Liver (tissue), 9 donors: Measurements from ENCODE around the gene SERPINH1. TPM values are rescaled to one million over a fixed set of nuclear protein-coding genes. Genes with fewer than 3 reads are reported as not detected.

Source experiments
- DNase-seq: peaks from one replicate; pipeline ENCODE4 v3.0.0-alpha.2; 2017; ENCODE audit warnings: low spot score
- H3K27ac ChIP-seq, 2 donors: one replicate each; pipeline ENCODE4 v1.7.0; 2013; ENCODE audit warnings: inconsistent platforms in 2 of 2, low read length in 2 of 2, control low read depth in 1 of 2, low read depth in 1 of 2, mild to moderate bottlenecking in 1 of 2
- H3K27me3 ChIP-seq, 4 donors: one replicate each; pipeline versions ENCODE4 v1.6.1 to v1.7.0; 2013; ENCODE audit warnings: low read length in 3 of 4, inconsistent platforms in 1 of 4, mild to moderate bottlenecking in 1 of 4, moderate library complexity in 1 of 4; ENCODE audit not compliant: control insufficient read depth in 4 of 4, insufficient read depth in 4 of 4
- H3K36me3 ChIP-seq, 4 donors: one replicate each; pipeline versions ENCODE4 v1.6.1 to v1.7.0; 2013; ENCODE audit warnings: low read length in 3 of 4, mild to moderate bottlenecking in 3 of 4, low read depth in 1 of 4, moderate library complexity in 1 of 4; ENCODE audit not compliant: control insufficient read depth in 4 of 4, insufficient read depth in 3 of 4
- H3K4me1 ChIP-seq, 4 donors: one replicate each; pipeline versions ENCODE4 v1.6.1 to v1.7.0; 2013; ENCODE audit warnings: low read length in 3 of 4, mild to moderate bottlenecking in 3 of 4, moderate library complexity in 1 of 4; ENCODE audit not compliant: control insufficient read depth in 4 of 4, insufficient read depth in 4 of 4
- H3K4me3 ChIP-seq, 3 donors: one replicate each; pipeline versions ENCODE4 v1.6.1 to v1.7.0; 2013; ENCODE audit warnings: low read length in 3 of 3, control low read depth in 1 of 3, low read depth in 1 of 3, mild to moderate bottlenecking in 1 of 3
- H3K9ac ChIP-seq, 2 donors: one replicate each; pipeline ENCODE4 v1.7.0; 2013; ENCODE audit warnings: low read length in 2 of 2, mild to moderate bottlenecking in 2 of 2, moderate library complexity in 2 of 2, control low read depth in 1 of 2, low read depth in 1 of 2
- H3K9me3 ChIP-seq, 4 donors: one replicate each; pipeline versions ENCODE4 v1.6.1 to v1.7.0; 2013; ENCODE audit warnings: low read length in 3 of 4; ENCODE audit not compliant: control insufficient read depth in 4 of 4
- ATF3 ChIP-seq: IDR thresholded peaks from 2 replicates; pipeline ENCODE4 v1.6.1; 2016; ENCODE audit warnings: antibody characterized with exemption
- EGR1 ChIP-seq, 2 donors: IDR thresholded peaks; 2 replicates each; pipeline ENCODE4 v1.6.1; 2016 to 2018; ENCODE audit warnings: antibody characterized with exemption in 2 of 2, low read depth in 2 of 2
- FOXA1 ChIP-seq: IDR thresholded peaks from 2 replicates; pipeline ENCODE4 v1.6.1; 2016; ENCODE audit warnings: antibody characterized with exemption
- FOXA2 ChIP-seq: IDR thresholded peaks from 2 replicates; pipeline ENCODE4 v1.6.1; 2016; ENCODE audit warnings: antibody characterized with exemption
- GABPA ChIP-seq, 2 donors: IDR thresholded peaks in 1 of 2; conservative IDR thresholded peaks in 1 of 2; 2 replicates each; pipeline ENCODE4 v1.6.1; 2016; ENCODE audit warnings: antibody characterized with exemption in 2 of 2, mild to moderate bottlenecking in 1 of 2, moderate library complexity in 1 of 2
- HNF4A ChIP-seq, 2 donors: conservative IDR thresholded peaks; 2 replicates each; pipeline ENCODE4 v1.6.1; 2016; ENCODE audit warnings: antibody characterized with exemption in 2 of 2, mild to moderate bottlenecking in 2 of 2
- HNF4G ChIP-seq: IDR thresholded peaks from 2 replicates; pipeline ENCODE4 v1.6.1; 2016; ENCODE audit warnings: antibody characterized with exemption
- JUND ChIP-seq, 2 donors: IDR thresholded peaks; 2 replicates each; pipeline ENCODE4 v1.6.1; 2016; ENCODE audit warnings: antibody characterized with exemption in 2 of 2
- NR2F2 ChIP-seq: IDR thresholded peaks from 2 replicates; pipeline ENCODE4 v1.6.1; 2016; ENCODE audit warnings: antibody characterized with exemption
- RAD21 ChIP-seq, 2 donors: IDR thresholded peaks; 2 replicates each; pipeline ENCODE4 v1.6.1; 2016; ENCODE audit warnings: antibody characterized with exemption in 2 of 2, mild to moderate bottlenecking in 2 of 2
- RXRA ChIP-seq, 2 donors: IDR thresholded peaks; 2 replicates each; pipeline ENCODE4 v1.6.1; 2017 to 2018; ENCODE audit warnings: antibody characterized with exemption in 2 of 2, mild to moderate bottlenecking in 1 of 2
- SP1 ChIP-seq: IDR thresholded peaks from 2 replicates; pipeline ENCODE4 v1.6.1; 2018; ENCODE audit warnings: antibody characterized with exemption, mild to moderate bottlenecking
- TAF1 ChIP-seq: conservative IDR thresholded peaks from 2 replicates; pipeline ENCODE4 v1.6.1; 2016; ENCODE audit warnings: antibody characterized with exemption, mild to moderate bottlenecking
- YY1 ChIP-seq: IDR thresholded peaks from 2 replicates; pipeline ENCODE4 v1.6.1; 2016; ENCODE audit warnings: antibody characterized with exemption, mild to moderate bottlenecking
- WGBS: extraction: QIAGEN DNeasy Blood & Tissue Kit; methylation state at CpG from one replicate; pipeline ENCODE4 v1.1.7; 2013; 5-methylcytosine and 5-hydroxymethylcytosine counted together
- polyA plus RNA-seq, 2 donors: library from polyadenylated mRNA; stranded (reverse) in 1 of 2; unstranded in 1 of 2; fragments of 200-250 nt in 1 of 2; fragments of >200 nt in 1 of 2; fragmentation: Nextera tagmentation in 1 of 2; extraction: Ambion mirVana in 1 of 2; gene quantifications; one replicate each; pipeline versions ENCODE4 v1.2.1 to v1.2.3, GENCODE V29; 2013 to 2015
- total RNA-seq, 2 donors: library from RNA; depleted of rRNA; stranded (reverse); fragments of >200 nt; gene quantifications; one replicate each; pipeline ENCODE4 v1.2.3, GENCODE V29; 2014
- TF ChIP-seq, protein P1 (sequence below): fragments of 150-350 bp; IDR thresholded peaks from 2 replicates; pipeline ENCODE4 v1.5.1; 2017; ENCODE audit warnings: improper control_type of control experiment, low read depth, low read length; ENCODE audit not compliant: missing input control
- TF ChIP-seq, protein P2 (sequence below): IDR thresholded peaks from 2 replicates; pipeline ENCODE4 v1.6.1; 2016; ENCODE audit warnings: antibody characterized with exemption
- TF ChIP-seq, protein P3 (sequence below): IDR thresholded peaks from 2 replicates; pipeline ENCODE4 v1.6.1; 2016; ENCODE audit warnings: antibody characterized with exemption, mild to moderate bottlenecking
- donor health status: healthy.
- donor health status: healthy.
- donor health status: healthy.
- donor health status: healthy.
- donor health status: healthy.

Gene SERPINH1
- total and polyA plus RNA-seq, 4 donors = 5.0 to 118 (median 68.7) TPM

DNA sequence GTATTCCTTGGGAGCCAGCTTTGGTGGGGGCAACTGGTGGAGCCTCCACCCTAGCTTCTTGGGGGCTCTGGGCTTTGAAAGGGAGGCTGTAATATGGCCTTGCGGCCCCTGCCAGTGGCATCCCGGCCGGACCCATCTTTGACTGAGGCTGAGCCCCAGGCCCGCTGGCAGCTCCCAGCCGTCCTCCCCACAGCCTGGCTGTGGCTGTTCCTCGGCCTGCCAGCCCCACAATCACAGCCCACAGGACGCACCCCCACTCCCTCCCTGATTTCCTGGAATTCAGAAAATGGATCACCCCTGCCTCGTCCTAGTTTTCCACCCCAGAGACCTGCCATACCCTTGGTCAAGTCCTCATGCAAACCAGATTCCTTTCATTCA, 23.2 kb downstream of the SERPINH1 start:
- Histone ChIP-seq H3K27me3 (no peaks in the 10 kb centered on the region), H3K4me1 (peaks cover 0 to 14% (median 7%) of the 10 kb centered on the region in 4 donors), H3K27ac (no peak overlapping the region), H3K36me3 (no peaks in the 10 kb centered on the region), H3K9ac (no peak overlapping the region), H3K9me3 (no peaks in the 10 kb centered on the region), H3K4me3 (no peak overlapping the region)
- 89% methylated on average over 8 of the region's 8 CpGs for WGBS
- TF ChIP-seq, protein P1, sequence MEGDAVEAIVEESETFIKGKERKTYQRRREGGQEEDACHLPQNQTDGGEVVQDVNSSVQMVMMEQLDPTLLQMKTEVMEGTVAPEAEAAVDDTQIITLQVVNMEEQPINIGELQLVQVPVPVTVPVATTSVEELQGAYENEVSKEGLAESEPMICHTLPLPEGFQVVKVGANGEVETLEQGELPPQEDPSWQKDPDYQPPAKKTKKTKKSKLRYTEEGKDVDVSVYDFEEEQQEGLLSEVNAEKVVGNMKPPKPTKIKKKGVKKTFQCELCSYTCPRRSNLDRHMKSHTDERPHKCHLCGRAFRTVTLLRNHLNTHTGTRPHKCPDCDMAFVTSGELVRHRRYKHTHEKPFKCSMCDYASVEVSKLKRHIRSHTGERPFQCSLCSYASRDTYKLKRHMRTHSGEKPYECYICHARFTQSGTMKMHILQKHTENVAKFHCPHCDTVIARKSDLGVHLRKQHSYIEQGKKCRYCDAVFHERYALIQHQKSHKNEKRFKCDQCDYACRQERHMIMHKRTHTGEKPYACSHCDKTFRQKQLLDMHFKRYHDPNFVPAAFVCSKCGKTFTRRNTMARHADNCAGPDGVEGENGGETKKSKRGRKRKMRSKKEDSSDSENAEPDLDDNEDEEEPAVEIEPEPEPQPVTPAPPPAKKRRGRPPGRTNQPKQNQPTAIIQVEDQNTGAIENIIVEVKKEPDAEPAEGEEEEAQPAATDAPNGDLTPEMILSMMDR = no peak
- no peak for TF ChIP-seq FOXA1
- no peak for TF ChIP-seq FOXA2
- TF ChIP-seq HNF4G = no peak
- no peak for TF ChIP-seq YY1
- TF ChIP-seq GABPA (IDR thresholded peaks at IDR 0.05 in 1 of 2, conservative IDR thresholded peaks at IDR 0.05 in 1 of 2) = no peak
- TF ChIP-seq, protein P2, sequence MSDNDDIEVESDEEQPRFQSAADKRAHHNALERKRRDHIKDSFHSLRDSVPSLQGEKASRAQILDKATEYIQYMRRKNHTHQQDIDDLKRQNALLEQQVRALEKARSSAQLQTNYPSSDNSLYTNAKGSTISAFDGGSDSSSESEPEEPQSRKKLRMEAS = no peak
- no peak for TF ChIP-seq SP1
- no peak for TF ChIP-seq RAD21 (IDR thresholded peaks at IDR 0.05)
- TF ChIP-seq TAF1 = no peak
- TF ChIP-seq RXRA (IDR thresholded peaks at IDR 0.05) = no peak
- TF ChIP-seq JUND (IDR thresholded peaks at IDR 0.05) = no peak
- no peak for TF ChIP-seq ATF3
- TF ChIP-seq HNF4A (conservative IDR thresholded peaks at IDR 0.05) = no peak
- no peak for DNase-seq

- no peak overlapping the region for H3K4me3 ChIP-seq
- H3K4me1 ChIP-seq = peaks cover 0 to 14% (median 7%) of the 10 kb centered on the region in 4 donors
- 97% methylated on average over 3 of the region's 3 CpGs for WGBS
- TF ChIP-seq, protein P3, sequence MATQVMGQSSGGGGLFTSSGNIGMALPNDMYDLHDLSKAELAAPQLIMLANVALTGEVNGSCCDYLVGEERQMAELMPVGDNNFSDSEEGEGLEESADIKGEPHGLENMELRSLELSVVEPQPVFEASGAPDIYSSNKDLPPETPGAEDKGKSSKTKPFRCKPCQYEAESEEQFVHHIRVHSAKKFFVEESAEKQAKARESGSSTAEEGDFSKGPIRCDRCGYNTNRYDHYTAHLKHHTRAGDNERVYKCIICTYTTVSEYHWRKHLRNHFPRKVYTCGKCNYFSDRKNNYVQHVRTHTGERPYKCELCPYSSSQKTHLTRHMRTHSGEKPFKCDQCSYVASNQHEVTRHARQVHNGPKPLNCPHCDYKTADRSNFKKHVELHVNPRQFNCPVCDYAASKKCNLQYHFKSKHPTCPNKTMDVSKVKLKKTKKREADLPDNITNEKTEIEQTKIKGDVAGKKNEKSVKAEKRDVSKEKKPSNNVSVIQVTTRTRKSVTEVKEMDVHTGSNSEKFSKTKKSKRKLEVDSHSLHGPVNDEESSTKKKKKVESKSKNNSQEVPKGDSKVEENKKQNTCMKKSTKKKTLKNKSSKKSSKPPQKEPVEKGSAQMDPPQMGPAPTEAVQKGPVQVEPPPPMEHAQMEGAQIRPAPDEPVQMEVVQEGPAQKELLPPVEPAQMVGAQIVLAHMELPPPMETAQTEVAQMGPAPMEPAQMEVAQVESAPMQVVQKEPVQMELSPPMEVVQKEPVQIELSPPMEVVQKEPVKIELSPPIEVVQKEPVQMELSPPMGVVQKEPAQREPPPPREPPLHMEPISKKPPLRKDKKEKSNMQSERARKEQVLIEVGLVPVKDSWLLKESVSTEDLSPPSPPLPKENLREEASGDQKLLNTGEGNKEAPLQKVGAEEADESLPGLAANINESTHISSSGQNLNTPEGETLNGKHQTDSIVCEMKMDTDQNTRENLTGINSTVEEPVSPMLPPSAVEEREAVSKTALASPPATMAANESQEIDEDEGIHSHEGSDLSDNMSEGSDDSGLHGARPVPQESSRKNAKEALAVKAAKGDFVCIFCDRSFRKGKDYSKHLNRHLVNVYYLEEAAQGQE = no peak
- TF ChIP-seq SP1 (no peak), HNF4G (no peak), NR2F2 (no peak), RXRA (IDR thresholded peaks at IDR 0.05) (no peak), FOXA2 (no peak), GABPA (IDR thresholded peaks at IDR 0.05 in 1 of 2, conservative IDR thresholded peaks at IDR 0.05 in 1 of 2) (no peak), EGR1 (IDR thresholded peaks at IDR 0.05; ENCODE audit: low read depth in 2 of 2) (no peak), JUND (IDR thresholded peaks at IDR 0.05) (no peak), RAD21 (IDR thresholded peaks at IDR 0.05) (no peak)
- TF ChIP-seq, protein P1 = no peak
- TF ChIP-seq, protein P2 = no peak
- no peaks in the 10 kb centered on the region for H3K27me3 ChIP-seq
- H3K9ac ChIP-seq = no peak overlapping the region
- H3K36me3 ChIP-seq = no peaks in the 10 kb centered on the region
- no peaks in the 10 kb centered on the region for H3K9me3 ChIP-seq
- no peak for DNase-seq
- no peak overlapping the region for H3K27ac ChIP-seq
These were observed 24.3 kb downstream of the SERPINH1 start for GRCh38 chr11:75586395-75586794.
